Measurements from ENCODE around the gene SCT.
A peak's percentile ranks its signal among the peaks of the same experiment; 100 is the strongest.

Gene SCT

GRCh38 chr11:609341-609811 lies 17.6 kb downstream of the SCT start:
- DNase-seq (ENCODE audit: low spot score) (peak; percentile 54), ATAC-seq (ENCODE audit: low read depth) (no peak)
- Histone ChIP-seq H3K27ac (ENCODE audit: poor library complexity, severe bottlenecking) (no peak overlapping the region), H3K9me3 (ENCODE audit: severe bottlenecking) (no peaks in the 10 kb centered on the region), H3K36me3 (ENCODE audit: low read depth) (peaks cover 86% of the 10 kb centered on the region), H3K4me1 (ENCODE audit: insufficient read depth, poor library complexity, severe bottlenecking) (peaks cover 8% of the 10 kb centered on the region), H3K4me3 (ENCODE audit: severe bottlenecking) (no peak overlapping the region), H3K27me3 (ENCODE audit: insufficient read depth, poor library complexity, severe bottlenecking) (no peaks in the 10 kb centered on the region)
- TF ChIP-seq, protein P1, sequence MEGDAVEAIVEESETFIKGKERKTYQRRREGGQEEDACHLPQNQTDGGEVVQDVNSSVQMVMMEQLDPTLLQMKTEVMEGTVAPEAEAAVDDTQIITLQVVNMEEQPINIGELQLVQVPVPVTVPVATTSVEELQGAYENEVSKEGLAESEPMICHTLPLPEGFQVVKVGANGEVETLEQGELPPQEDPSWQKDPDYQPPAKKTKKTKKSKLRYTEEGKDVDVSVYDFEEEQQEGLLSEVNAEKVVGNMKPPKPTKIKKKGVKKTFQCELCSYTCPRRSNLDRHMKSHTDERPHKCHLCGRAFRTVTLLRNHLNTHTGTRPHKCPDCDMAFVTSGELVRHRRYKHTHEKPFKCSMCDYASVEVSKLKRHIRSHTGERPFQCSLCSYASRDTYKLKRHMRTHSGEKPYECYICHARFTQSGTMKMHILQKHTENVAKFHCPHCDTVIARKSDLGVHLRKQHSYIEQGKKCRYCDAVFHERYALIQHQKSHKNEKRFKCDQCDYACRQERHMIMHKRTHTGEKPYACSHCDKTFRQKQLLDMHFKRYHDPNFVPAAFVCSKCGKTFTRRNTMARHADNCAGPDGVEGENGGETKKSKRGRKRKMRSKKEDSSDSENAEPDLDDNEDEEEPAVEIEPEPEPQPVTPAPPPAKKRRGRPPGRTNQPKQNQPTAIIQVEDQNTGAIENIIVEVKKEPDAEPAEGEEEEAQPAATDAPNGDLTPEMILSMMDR (IDR thresholded peaks at IDR 0.05; ENCODE audit: poor library complexity, severe bottlenecking) = no peak

DNA sequence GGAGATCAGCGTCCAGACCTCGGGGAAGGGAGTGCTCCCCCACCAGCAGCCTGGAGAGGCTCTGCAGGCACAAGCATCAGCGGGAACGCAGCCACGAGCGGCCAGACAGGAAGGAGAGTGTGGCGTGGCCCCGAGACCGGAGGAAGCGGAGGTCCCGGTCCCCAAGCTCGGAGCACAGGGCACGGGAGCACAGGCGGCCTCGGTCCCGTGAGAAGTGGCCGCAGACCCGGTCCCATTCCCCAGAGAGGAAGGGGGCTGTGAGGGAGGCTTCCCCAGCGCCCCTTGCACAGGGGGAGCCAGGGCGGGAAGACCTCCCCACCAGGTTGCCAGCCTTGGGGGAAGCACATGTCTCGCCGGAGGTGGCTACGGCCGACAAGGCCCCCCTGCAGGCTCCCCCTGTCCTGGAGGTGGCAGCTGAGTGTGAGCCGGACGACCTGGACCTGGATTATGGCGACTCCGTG lies 18.2 kb downstream of the SCT start:
- TF ChIP-seq, protein P1 (IDR thresholded peaks at IDR 0.05; ENCODE audit: poor library complexity, severe bottlenecking) = no peak
- H3K36me3 ChIP-seq (ENCODE audit: low read depth) = peaks cover 86% of the 10 kb centered on the region
- peaks cover 2% of the 10 kb centered on the region for H3K4me1 ChIP-seq (ENCODE audit: insufficient read depth, poor library complexity, severe bottlenecking)
- H3K27ac ChIP-seq (ENCODE audit: poor library complexity, severe bottlenecking) = no peak overlapping the region
- peak; percentile 57 for DNase-seq (ENCODE audit: low spot score)
- H3K9me3 ChIP-seq (ENCODE audit: severe bottlenecking) = no peaks in the 10 kb centered on the region
- H3K27me3 ChIP-seq (ENCODE audit: insufficient read depth, poor library complexity, severe bottlenecking) = no peaks in the 10 kb centered on the region
- ATAC-seq (ENCODE audit: low read depth) = no peak
- no peak overlapping the region for H3K4me3 ChIP-seq (ENCODE audit: severe bottlenecking)

DNA sequence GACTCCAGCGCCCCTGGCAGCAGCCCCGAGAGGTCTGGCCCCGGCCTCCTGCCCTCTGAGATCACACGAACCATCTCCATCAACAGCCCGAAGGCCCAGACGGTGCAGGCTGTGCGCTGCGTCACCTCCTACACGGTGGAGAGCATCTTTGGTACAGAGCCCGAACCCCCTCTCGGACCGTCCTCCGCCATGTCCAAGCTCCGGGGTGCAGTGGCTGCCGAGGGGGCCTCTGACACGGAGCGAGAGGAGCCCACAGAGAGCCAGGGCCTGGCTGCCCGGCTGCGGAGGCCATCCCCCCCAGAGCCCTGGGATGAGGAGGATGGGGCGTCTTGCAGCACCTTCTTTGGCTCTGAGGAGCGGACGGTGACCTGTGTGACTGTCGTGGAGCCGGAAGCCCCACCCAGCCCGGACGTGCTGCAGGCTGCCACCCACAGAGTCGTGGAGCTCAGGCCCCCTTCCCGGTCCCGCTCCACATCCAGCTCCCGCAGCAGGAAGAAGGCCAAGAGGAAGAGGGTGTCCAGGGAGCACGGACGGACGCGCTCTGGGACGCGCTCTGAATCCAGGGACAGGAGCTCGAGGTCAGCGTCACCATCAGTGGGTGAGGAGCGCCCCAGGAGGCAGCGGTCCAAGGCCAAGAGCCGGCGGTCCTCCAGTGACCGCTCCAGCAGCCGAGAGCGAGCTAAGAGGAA lies 18.9 kb downstream of the SCT start:
- no peak overlapping the region for H3K4me3 ChIP-seq (ENCODE audit: severe bottlenecking)
- TF ChIP-seq, protein P1 (IDR thresholded peaks at IDR 0.05; ENCODE audit: poor library complexity, severe bottlenecking) = no peak
- no peaks in the 10 kb centered on the region for H3K27me3 ChIP-seq (ENCODE audit: insufficient read depth, poor library complexity, severe bottlenecking)
- DNase-seq (ENCODE audit: low spot score) (peak; percentile 66), ATAC-seq (ENCODE audit: low read depth) (no peak)
- H3K36me3 ChIP-seq (ENCODE audit: low read depth) = peaks cover 91% of the 10 kb centered on the region
- H3K9me3 ChIP-seq (ENCODE audit: severe bottlenecking) = no peaks in the 10 kb centered on the region
- H3K4me1 ChIP-seq (ENCODE audit: insufficient read depth, poor library complexity, severe bottlenecking) = no peaks in the 10 kb centered on the region
- H3K27ac ChIP-seq (ENCODE audit: poor library complexity, severe bottlenecking) = no peak overlapping the region

- DNase-seq (ENCODE audit: low spot score) = peak; percentile 56
- Histone ChIP-seq H3K27ac (ENCODE audit: poor library complexity, severe bottlenecking) (peak overlapping the region; percentile 23), H3K4me3 (ENCODE audit: severe bottlenecking) (no peak overlapping the region), H3K36me3 (ENCODE audit: low read depth) (peaks cover 92% of the 10 kb centered on the region), H3K9me3 (ENCODE audit: severe bottlenecking) (no peaks in the 10 kb centered on the region), H3K4me1 (ENCODE audit: insufficient read depth, poor library complexity, severe bottlenecking) (no peaks in the 10 kb centered on the region), H3K27me3 (ENCODE audit: insufficient read depth, poor library complexity, severe bottlenecking) (no peaks in the 10 kb centered on the region)
- TF ChIP-seq, protein P1 (IDR thresholded peaks at IDR 0.05; ENCODE audit: poor library complexity, severe bottlenecking) = no peak
- no peak for ATAC-seq (ENCODE audit: low read depth)
These were observed 19.8 kb downstream of the SCT start for GRCh38 chr11:607020-607780.

Data from RWPE2 (cell line).